Right lobe of liver (tissue), 6 donors: Measurements from ENCODE around the gene DIAPH3. TPM values are rescaled to one million over a fixed set of nuclear protein-coding genes. Genes with fewer than 3 reads are reported as not detected.

Experiments
- ATAC-seq, 4 donors: fragments of 200-7000 bp; cut with Tn5 transposase; one replicate each; pipeline ENCODE4 v1.9.1; 2020; ENCODE audit warnings: mild to moderate bottlenecking in 4 of 4, moderate library complexity in 4 of 4
- DNase-seq, 3 donors: peaks; one replicate each; pipeline ENCODE4 v3.0.0-alpha.2; 2020
- H3K27ac ChIP-seq, 3 donors: fragments of 200-600 bp; one replicate each; pipeline ENCODE4 v1.8.0; 2022
- H3K27me3 ChIP-seq, 2 donors: fragments of 200-600 bp; one replicate each; pipeline ENCODE4 v1.8.0; 2022
- H3K36me3 ChIP-seq, 4 donors: fragments of 200-600 bp; sonication (generic) in 1 of 4; one replicate each; pipeline versions ENCODE4 v1.5.1 to v1.8.0; 2017 to 2022; ENCODE audit warnings: control low read depth in 1 of 4
- H3K4me1 ChIP-seq, 4 donors: fragments of 200-600 bp; sonication (generic) in 1 of 4; one replicate each; pipeline versions ENCODE4 v1.5.1 to v1.8.0; 2017 to 2022; ENCODE audit warnings: control low read depth in 1 of 4
- H3K4me3 ChIP-seq, 3 donors: fragments of 200-600 bp; one replicate each; pipeline ENCODE4 v1.8.0; 2022
- H3K9me3 ChIP-seq, 4 donors: fragments of 200-600 bp; sonication (generic) in 1 of 4; one replicate each; pipeline versions ENCODE4 v1.5.1 to v1.8.0; 2017 to 2022; ENCODE audit warnings: control low read depth in 1 of 4
- CTCF ChIP-seq, 4 donors: fragments of 200-600 bp in 3 of 4; fragments of 450-650 bp in 1 of 4; IDR thresholded peaks; one replicate each; pipeline versions ENCODE4 v1.5.1 to v1.8.0; 2016 to 2022; ENCODE audit warnings: antibody characterized with exemption in 4 of 4, mild to moderate bottlenecking in 2 of 4
- POLR2A ChIP-seq: fragments of 450-650 bp; IDR thresholded peaks from one replicate; pipeline ENCODE4 v1.6.1; 2017; ENCODE audit warnings: antibody characterized with exemption, mild to moderate bottlenecking
- WGBS: methylation state at CpG from one replicate; pipeline ENCODE4 v1.1.6; 2018; ENCODE audit warnings: low coverage, low lambda C conversion rate; ENCODE audit not compliant: insufficient coverage; ENCODE audit errors: missing lambda C conversion rate; 5-methylcytosine and 5-hydroxymethylcytosine counted together
- intact Hi-C, 2 donors: fragments of 100-400 bp; cut with DNase I; formaldehyde crosslinking; loops; one replicate each; pipeline versions ENCODE4 v1.11.2 to v1.14.1; 2022
- total RNA-seq, 6 experiments: library from RNA; depleted of rRNA in 2 of 6; stranded (reverse); fragments of >200 nt in 2 of 6; fragmentation: NEBNext Ultra II Directional in 3 of 6; extraction: Animal tissue kit (Norgen Biotek cat#: 25700) in 3 of 6; gene quantifications; one replicate each; pipeline versions ENCODE4 v1.1.0 to v1.2.4, GENCODE V29; 2016 to 2023
- donor health status: DM: no; HTN: yes; CAD: no.
- donor health status: DM: no; HTN: no; CAD: no.
- donor health status: DM: no; HTN: no; CAD: no.
- donor health status: DM: no; HTN: yes; CAD: no.
- donor health status: DM: no; HTN: yes; CAD: no.

DIAPH3 gene
- total RNA-seq, 6 experiments from 2014 or later: 0.10 to 1.6 (median 0.93) TPM; not detected in 1

- 89% methylated on average over 1 of the region's 1 CpG for WGBS
These were observed 82.9 kb downstream of the DIAPH3 start for GRCh38 chr13:60080850-60081249.

DNA sequence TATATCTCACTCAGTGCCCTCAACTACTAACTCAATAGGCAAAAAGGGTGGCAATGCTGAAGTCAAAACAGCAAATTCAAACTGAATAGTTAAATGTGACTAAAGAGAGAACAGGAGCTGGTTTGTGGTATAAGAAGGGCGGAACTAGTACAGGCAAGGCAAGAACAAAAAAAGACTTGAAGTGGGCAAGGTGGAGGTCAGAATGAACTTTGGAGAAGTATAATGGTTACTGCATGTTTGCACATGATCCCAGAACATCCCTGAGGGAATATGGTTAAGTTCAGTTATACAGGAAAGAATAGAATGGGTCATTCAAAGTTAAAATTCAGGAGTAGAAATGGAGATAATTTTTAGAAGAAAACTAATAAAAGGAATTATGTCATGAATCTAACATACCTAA is 85.5 kb downstream of the DIAPH3 start:
- H3K36me3 ChIP-seq: no peaks in the 10 kb centered on the region
- intact Hi-C loops: no loop called here
- H3K9me3 ChIP-seq: no peaks in the 10 kb centered on the region
- TF ChIP-seq CTCF (IDR thresholded peaks at IDR 0.05) (no peak), POLR2A (no peak)
- ATAC-seq (no peak), DNase-seq (no peak)
- H3K27ac ChIP-seq: no peak overlapping the region
- WGBS: 93% methylated on average over 1 of the region's 1 CpG
- H3K4me3 ChIP-seq: no peak overlapping the region
- H3K27me3 ChIP-seq: no peaks in the 10 kb centered on the region
- no peaks in the 10 kb centered on the region for H3K4me1 ChIP-seq

More at GRCh38 chr13:60080850-60081249, 82.9 kb downstream of the DIAPH3 start:
- Histone ChIP-seq H3K27me3 (no peaks in the 10 kb centered on the region), H3K4me3 (no peak overlapping the region), H3K27ac (no peak overlapping the region), H3K9me3 (no peaks in the 10 kb centered on the region), H3K4me1 (no peaks in the 10 kb centered on the region), H3K36me3 (no peaks in the 10 kb centered on the region)
- intact Hi-C loops: no loop called here
- ATAC-seq (no peak), DNase-seq (no peak)
- no peak for TF ChIP-seq CTCF (IDR thresholded peaks at IDR 0.05)
- no peak for TF ChIP-seq POLR2A

DNA sequence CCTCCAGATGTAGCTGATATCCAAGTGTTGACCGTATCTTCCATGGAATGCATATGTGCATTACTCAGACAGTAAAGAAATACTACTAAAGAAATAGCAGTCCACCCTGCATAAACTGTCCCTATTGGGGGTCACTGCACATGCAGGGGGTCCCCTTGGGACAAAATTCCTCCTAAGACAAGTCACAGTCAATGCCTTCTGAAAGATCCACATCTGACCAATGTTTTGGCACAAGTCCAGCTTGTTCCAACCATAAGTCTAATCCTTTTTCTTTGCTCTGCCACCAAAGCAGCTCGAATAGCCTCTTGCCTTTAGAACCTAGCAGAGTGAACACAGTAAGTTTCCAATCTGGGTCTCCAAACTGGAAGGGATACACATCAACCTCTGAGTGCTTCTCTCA is 87.9 kb downstream of the DIAPH3 start:
- Histone ChIP-seq H3K9me3 (no peaks in the 10 kb centered on the region), H3K4me3 (no peak overlapping the region), H3K27ac (no peak overlapping the region), H3K27me3 (no peaks in the 10 kb centered on the region), H3K4me1 (no peaks in the 10 kb centered on the region), H3K36me3 (no peaks in the 10 kb centered on the region)
- no peak for ATAC-seq
- 85% methylated on average over 2 of the region's 2 CpGs for WGBS
- DNase-seq: no peak
- intact Hi-C loops: no loop called here
- TF ChIP-seq POLR2A: no peak
- TF ChIP-seq CTCF (IDR thresholded peaks at IDR 0.05): no peak

- Histone ChIP-seq H3K27ac (no peak overlapping the region), H3K4me3 (no peak overlapping the region), H3K9me3 (no peaks in the 10 kb centered on the region), H3K36me3 (no peaks in the 10 kb centered on the region), H3K4me1 (no peaks in the 10 kb centered on the region), H3K27me3 (no peaks in the 10 kb centered on the region)
- ATAC-seq (no peak), DNase-seq (no peak)
- WGBS: 81% methylated on average over 2 of the region's 2 CpGs
- intact Hi-C loops: no loop called here
- TF ChIP-seq CTCF (IDR thresholded peaks at IDR 0.05) (no peak), POLR2A (no peak)
These were observed 89.3 kb downstream of the DIAPH3 start for GRCh38 chr13:60074397-60074796.

GRCh38 chr13:60066226-60066625 is 97.5 kb downstream of the DIAPH3 start:
- H3K4me3 ChIP-seq: no peak overlapping the region
- WGBS: 57% methylated on average over 1 of the region's 1 CpG
- H3K36me3 ChIP-seq: no peaks in the 10 kb centered on the region
- H3K27me3 ChIP-seq: no peaks in the 10 kb centered on the region
- no peaks in the 10 kb centered on the region for H3K9me3 ChIP-seq
- H3K27ac ChIP-seq: no peak overlapping the region
- ATAC-seq (no peak), DNase-seq (no peak)
- TF ChIP-seq CTCF (IDR thresholded peaks at IDR 0.05) (no peak), POLR2A (no peak)
- intact Hi-C loops: no loop called here
- H3K4me1 ChIP-seq: no peaks in the 10 kb centered on the region
